HG03460 (cell line): ENCODE measurements around the gene HLCS.

Experiments
- ATAC-seq: cut with Tn5 transposase; IDR thresholded peaks from one replicate; pipeline ENCODE4 v1.9.1; 2021; ENCODE audit not compliant: unreplicated experiment

Gene HLCS

GRCh38 chr21:36784947-36785346 lies 181.5 kb downstream of the HLCS start:
- ATAC-seq = no peak

GRCh38 chr21:36783612-36784374 lies 182.7 kb downstream of the HLCS start:
- ATAC-seq = no peak

- no peak for ATAC-seq
Observed at GRCh38 chr21:36780861-36781260, 185.6 kb downstream of the HLCS start.

GRCh38 chr21:36776981-36777617 lies 189.4 kb downstream of the HLCS start:
- no peak for ATAC-seq

GRCh38 chr21:36773995-36774394 lies 192.5 kb downstream of the HLCS start:
- no peak for ATAC-seq

- no peak for ATAC-seq
Observed at GRCh38 chr21:36773117-36773516, 193.4 kb downstream of the HLCS start.

GRCh38 chr21:36769051-36769839 lies 197.2 kb downstream of the HLCS start:
- no peak for ATAC-seq

GRCh38 chr21:36768496-36768895 lies 198.0 kb downstream of the HLCS start:
- ATAC-seq = no peak

GRCh38 chr21:36767096-36767495 lies 199.4 kb downstream of the HLCS start:
- ATAC-seq = no peak

- no peak for ATAC-seq
Observed at GRCh38 chr21:36766511-36766910, 200.0 kb downstream of the HLCS start.

GRCh38 chr21:36765229-36765628 lies 201.2 kb downstream of the HLCS start:
- no peak for ATAC-seq

- ATAC-seq = no peak
Observed at GRCh38 chr21:36763305-36763704, 203.2 kb downstream of the HLCS start.

GRCh38 chr21:36762642-36763041 lies 203.8 kb downstream of the HLCS start:
- no peak for ATAC-seq

- ATAC-seq = no peak
Observed at GRCh38 chr21:36761685-36762084, 204.8 kb downstream of the HLCS start.

- no peak for ATAC-seq
Observed at GRCh38 chr21:36759348-36760083, 207.0 kb downstream of the HLCS start.

- ATAC-seq = no peak
Observed at GRCh38 chr21:36757196-36757595, 209.3 kb downstream of the HLCS start.

GRCh38 chr21:36756527-36756926 lies 209.9 kb downstream of the HLCS start:
- no peak for ATAC-seq

GRCh38 chr21:36754241-36754898 lies 212.1 kb downstream of the HLCS start:
- no peak for ATAC-seq

- no peak for ATAC-seq
Observed at GRCh38 chr21:36753556-36753955, 212.9 kb downstream of the HLCS start.

- no peak for ATAC-seq
Observed at GRCh38 chr21:36751383-36751782, 215.1 kb downstream of the HLCS start.

- no peak for ATAC-seq
Observed at GRCh38 chr21:36750576-36750959, 215.9 kb downstream of the HLCS start.
